Stromal cell of bone marrow (primary cell): Measurements from ENCODE around the gene BST2.

Experiments
- DNase-seq: peaks from one replicate; pipeline ENCODE4 v3.0.0-alpha.2; 2012; ENCODE audit warnings: low read depth

Gene BST2

GRCh38 chr19:17405250-17406045, at the start of gene BST2:
BST2 (minus strand) TSS chr19:17405630; CDS start chr19:17405575, 55 bp downstream.
- DNase-seq, result no peak

DNA sequence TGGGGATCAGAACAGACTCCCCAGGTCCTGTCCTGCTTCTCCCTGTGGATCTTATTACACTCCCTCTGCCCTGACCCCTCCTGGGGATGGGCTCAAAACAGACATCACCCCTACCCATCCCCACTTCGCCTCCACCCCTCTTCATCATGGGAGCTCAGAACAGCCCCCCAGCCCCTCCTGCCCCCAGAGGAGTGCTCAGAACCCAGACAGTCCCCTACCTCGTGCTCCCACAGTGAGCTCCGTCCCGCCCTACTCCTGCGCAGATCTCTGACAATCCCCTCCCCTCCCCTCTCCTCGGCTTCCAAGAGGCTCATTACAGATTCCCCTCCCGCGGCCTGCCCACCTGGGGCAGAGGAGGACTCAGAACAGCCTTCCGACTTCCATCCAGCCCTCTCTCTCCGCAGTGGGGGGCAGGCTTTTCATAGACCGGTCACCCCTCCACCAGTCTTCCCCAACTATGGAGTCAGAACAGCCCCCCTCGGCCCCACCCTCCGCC, 49.2 kb upstream of the BST2 start:
- DNase-seq, result no peak

- DNase-seq, result no peak
Observed at GRCh38 chr19:17451820-17452219, 46.4 kb upstream of the BST2 start.

DNA sequence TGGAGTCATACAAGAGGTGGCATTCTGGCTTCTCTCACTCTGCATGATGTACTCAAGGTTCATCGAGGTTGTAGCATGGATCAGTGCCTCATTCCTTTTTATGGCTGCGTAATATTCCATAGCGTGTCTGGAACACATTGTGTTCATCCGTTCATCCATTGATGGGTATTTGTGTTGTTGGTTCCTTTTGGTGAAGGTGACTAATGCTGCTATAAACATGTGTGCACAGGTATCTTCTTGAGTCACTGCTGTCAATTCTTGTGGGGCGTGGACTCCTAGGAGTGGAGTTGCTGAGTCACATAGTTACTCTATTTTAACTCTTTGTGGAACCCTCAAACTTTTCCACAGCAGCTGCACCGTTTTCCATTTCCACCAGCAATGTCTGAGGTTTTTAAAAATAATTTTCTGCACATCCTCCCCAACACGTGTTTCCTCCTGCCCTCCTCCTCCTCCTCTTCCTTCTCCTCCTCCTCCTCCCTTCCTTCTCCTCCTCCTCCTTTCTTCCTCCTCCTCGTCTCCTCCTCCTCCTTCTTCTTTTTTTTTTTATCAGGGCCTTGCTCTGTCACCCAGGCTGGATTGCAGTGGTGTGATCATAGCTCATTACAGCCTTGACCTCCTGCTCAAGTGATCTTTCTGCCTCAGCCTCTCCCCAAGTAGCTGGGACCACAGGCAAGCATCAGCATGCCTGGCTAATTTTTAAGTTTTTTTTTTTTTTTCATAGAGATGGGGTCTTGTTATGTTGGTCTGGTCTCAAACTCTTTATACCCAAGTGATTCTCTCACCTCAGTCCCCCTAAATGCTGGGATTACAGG, 45.0 kb upstream of the BST2 start:
- no peak for DNase-seq

- no peak for DNase-seq
Observed at GRCh38 chr19:17448131-17448967, 42.9 kb upstream of the BST2 start, which contains the start of gene TMEM221. TMEM221 (minus strand) TSS chr19:17448668; CDS start chr19:17448462, 206 bp downstream.

GRCh38 chr19:17447704-17448130, 42.3 kb upstream of the BST2 start:
- no peak for DNase-seq

GRCh38 chr19:17445526-17446165, 40.2 kb upstream of the BST2 start:
- DNase-seq, result no peak

DNA sequence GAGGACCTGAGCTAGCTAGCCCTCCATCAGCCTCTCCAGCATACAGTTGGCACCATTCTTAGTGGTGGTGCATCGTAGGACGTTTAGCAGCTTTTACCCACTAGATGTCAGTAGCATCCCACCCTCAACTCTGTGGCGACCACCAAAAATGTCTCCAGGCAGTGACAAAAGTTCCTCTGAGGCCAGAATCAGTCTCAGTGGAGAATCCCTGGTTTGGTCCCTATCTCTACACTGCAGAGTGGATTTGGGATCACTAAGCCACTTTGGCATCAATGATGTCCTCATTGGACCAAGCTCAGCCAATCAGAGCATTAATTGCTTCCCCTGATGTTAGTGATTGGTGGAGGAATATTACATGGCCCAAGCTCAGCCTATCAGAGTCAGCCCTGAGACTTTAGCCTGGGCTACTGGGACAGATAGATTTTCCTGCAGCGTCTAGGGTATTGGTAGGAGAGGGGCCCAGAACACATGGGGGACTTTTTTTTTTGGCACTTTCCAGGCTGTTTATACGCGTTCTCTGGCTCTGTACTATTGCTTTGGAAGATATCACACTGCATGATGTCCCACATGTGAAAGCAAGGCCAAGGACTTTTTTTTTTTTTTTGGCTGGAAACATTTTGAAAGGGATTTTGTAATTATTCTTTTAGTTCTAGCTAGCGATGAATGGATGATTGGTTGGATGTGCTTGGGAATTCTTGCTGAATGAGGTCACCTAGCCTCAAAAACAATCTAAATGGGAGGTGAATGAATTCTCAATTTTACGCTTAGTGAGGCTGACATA, 36.0 kb upstream of the BST2 start:
- no peak for DNase-seq

- DNase-seq, result no peak
Observed at GRCh38 chr19:17436874-17437267, 31.4 kb upstream of the BST2 start.

- DNase-seq, result no peak
Observed at GRCh38 chr19:17436094-17436873, 30.9 kb upstream of the BST2 start.

DNA sequence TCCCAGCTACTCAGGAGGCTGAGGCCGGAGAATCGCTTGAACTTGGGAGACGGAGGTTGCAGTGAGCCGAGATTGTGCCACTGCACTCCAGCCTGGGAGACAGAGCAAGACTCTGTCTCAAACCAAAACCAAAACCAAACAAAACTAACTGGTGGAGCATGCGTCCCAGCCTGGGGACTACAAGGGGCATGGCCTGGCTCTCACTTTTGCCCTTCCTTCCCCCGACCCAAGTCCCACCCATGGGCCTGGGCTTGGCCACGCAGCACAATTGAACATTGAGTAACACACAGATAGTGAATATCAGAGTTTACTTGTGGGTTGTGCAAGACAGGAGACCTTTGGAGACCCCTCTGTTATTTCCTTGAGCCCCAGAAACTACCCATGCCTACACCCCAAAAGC, 29.8 kb upstream of the BST2 start:
- no peak for DNase-seq

DNA sequence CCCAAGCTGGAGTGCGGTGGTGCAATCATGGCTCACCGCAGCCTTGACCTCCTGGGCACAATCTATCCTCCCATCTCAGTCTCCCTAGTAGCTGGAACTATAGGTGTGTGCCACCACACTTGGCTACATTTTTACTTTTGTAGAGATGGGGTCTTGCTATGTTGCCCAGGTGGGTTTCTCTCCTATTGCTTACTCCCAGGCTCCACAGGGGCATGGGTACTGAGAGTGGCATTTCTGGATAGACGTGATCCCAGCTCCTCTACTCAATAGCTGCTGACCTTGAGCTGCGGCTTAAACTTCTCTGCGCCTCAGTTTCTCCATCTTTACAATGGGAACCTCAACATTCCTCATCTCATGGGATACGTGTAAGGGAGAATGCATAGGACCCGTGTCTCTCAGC, 26.0 kb upstream of the BST2 start:
- DNase-seq, result no peak

DNA sequence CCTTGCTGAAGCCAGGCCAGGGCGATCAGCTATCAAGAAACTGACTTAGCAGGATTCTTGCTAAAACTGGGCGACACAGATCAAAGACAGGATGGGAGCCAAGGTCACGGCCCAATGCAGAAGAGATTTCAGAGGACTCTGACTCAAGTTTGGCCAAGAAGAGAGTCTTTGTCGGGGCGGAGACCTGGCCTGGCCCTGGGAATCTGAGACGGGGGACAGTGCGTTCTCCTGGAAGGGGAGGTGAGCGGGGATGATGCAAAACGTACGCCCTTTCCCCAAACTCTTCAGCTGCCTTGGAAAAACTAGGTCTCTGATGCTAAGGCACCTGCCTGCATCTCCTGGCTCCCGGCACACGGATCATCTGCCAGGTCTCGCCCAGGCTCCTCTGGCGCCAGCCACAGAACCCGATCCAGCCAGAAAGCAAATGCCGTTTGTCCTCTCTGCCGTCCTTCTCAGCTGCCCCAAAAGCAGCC, 24.2 kb upstream of the BST2 start:
- no peak for DNase-seq

- no peak for DNase-seq
Observed at GRCh38 chr19:17424743-17425365, 19.4 kb upstream of the BST2 start.

- no peak for DNase-seq
Observed at GRCh38 chr19:17423429-17424208, 18.2 kb upstream of the BST2 start.

DNA sequence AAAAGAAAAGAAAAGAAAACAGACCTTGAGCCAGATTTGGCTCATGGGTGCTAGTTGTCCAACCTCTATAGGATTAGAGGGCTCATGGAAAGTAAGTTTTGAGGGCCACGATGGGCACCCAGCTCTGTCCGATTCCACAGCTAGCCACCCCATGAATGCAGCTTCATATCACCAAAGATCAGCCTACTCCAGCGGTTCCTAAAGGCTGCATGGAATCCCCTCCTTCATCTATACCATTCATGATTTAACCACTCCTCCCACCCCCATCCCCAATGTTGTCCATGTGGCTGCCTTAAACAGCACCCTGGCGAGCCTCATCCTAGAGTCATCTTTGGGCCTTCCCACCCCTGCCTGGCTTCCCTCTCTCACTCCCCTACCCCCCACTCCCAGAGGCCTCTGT, 16.5 kb upstream of the BST2 start:
- DNase-seq, result no peak

GRCh38 chr19:17420475-17420924, 15.1 kb upstream of the BST2 start:
- DNase-seq, result no peak
